Neuronal stem cell (in vitro differentiated cells): ENCODE data around the gene TMEM200B. TPM values are rescaled to one million over a fixed set of nuclear protein-coding genes. Genes with fewer than 3 reads are reported as not detected.

ENCODE experiments used
- DNase-seq: peaks from one replicate; pipeline ENCODE4 v3.0.0-alpha.2; 2013; ENCODE audit warnings: low spot score
- H2AFZ ChIP-seq: one replicate; pipeline ENCODE4 v1.6.1; 2013; ENCODE audit warnings: mild to moderate bottlenecking, low read length, inconsistent platforms
- H2AK5ac ChIP-seq: 2 replicates; pipeline ENCODE4 v1.6.1; 2013; ENCODE audit warnings: low read depth, mild to moderate bottlenecking, inconsistent platforms, low read length, moderate library complexity, mixed read lengths
- H2BK120ac ChIP-seq: 2 replicates; pipeline ENCODE4 v1.6.1; 2013; ENCODE audit warnings: low read depth, mild to moderate bottlenecking, inconsistent platforms, low read length, moderate library complexity, mixed read lengths
- H2BK12ac ChIP-seq: one replicate; pipeline ENCODE4 v1.6.1; 2013; ENCODE audit warnings: low read length, inconsistent platforms
- H2BK15ac ChIP-seq: 2 replicates; pipeline ENCODE4 v1.6.1; 2013; ENCODE audit warnings: mild to moderate bottlenecking, low read length, inconsistent platforms, mixed read lengths
- H2BK5ac ChIP-seq: one replicate; pipeline ENCODE4 v1.6.1; 2013; ENCODE audit warnings: inconsistent platforms, mild to moderate bottlenecking, low read length, moderate library complexity
- H3K14ac ChIP-seq: one replicate; pipeline ENCODE4 v1.6.1; 2013; ENCODE audit warnings: low read length, inconsistent platforms
- H3K18ac ChIP-seq: 2 replicates; pipeline ENCODE4 v1.6.1; 2013; ENCODE audit warnings: low read length, inconsistent platforms
- H3K23ac ChIP-seq: 2 replicates; pipeline ENCODE4 v1.6.1; 2013; ENCODE audit warnings: low read depth, mild to moderate bottlenecking, mixed read lengths, low read length, inconsistent platforms; ENCODE audit not compliant: poor library complexity
- H3K27ac ChIP-seq: replicated peaks from 3 replicates; pipeline ENCODE4 v1.5.1; 2013; ENCODE audit warnings: low read length, inconsistent platforms
- H3K27me3 ChIP-seq, 3 experiments: 2 replicates each; pipeline ENCODE4 v1.6.1; 2013; ENCODE audit warnings: low read length in 3 of 3, mild to moderate bottlenecking in 2 of 3, inconsistent platforms in 1 of 3, low read depth in 1 of 3, mixed read lengths in 1 of 3, moderate library complexity in 1 of 3; ENCODE audit not compliant: control insufficient read depth in 3 of 3, insufficient read depth in 3 of 3
- H3K36me3 ChIP-seq, 2 donors: replicated peaks in 1 of 2; 2 replicates each; pipeline ENCODE4 v1.6.1; 2013; ENCODE audit warnings: low read length in 2 of 2; ENCODE audit not compliant: control insufficient read depth in 2 of 2, insufficient read depth in 2 of 2
- H3K4ac ChIP-seq: 2 replicates; pipeline ENCODE4 v1.6.1; 2013; ENCODE audit warnings: inconsistent platforms, mild to moderate bottlenecking, low read length, moderate library complexity
- H3K4me1 ChIP-seq, 2 donors: 1 replicate in 1 of 2; 2 replicates in 1 of 2; pipeline ENCODE4 v1.6.1; 2013; ENCODE audit warnings: low read length in 2 of 2, low read depth in 1 of 2; ENCODE audit not compliant: control insufficient read depth in 2 of 2, insufficient read depth in 1 of 2
- H3K4me2 ChIP-seq: one replicate; pipeline ENCODE4 v1.6.1; 2013; ENCODE audit warnings: mild to moderate bottlenecking, low read length, inconsistent platforms; ENCODE audit not compliant: insufficient read depth, poor library complexity, severe bottlenecking
- H3K4me3 ChIP-seq, 2 donors: 2 replicates each; pipeline ENCODE4 v1.5.1; 2013; ENCODE audit warnings: low read length in 2 of 2, mild to moderate bottlenecking in 2 of 2, inconsistent platforms in 1 of 2, moderate library complexity in 1 of 2
- H3K79me1 ChIP-seq: one replicate; pipeline ENCODE4 v1.6.1; 2013; ENCODE audit warnings: low read depth, mild to moderate bottlenecking, inconsistent platforms, low read length, moderate library complexity
- H3K9ac ChIP-seq: one replicate; pipeline ENCODE4 v1.6.1; 2013; ENCODE audit warnings: mild to moderate bottlenecking, low read depth, low read length, inconsistent platforms; ENCODE audit not compliant: poor library complexity
- H3K9me3 ChIP-seq, 2 donors: replicated peaks in 1 of 2; 2 replicates each; pipeline versions ENCODE3 to v1.6.1; 2013; ENCODE audit warnings: low read length in 2 of 2, mild to moderate bottlenecking in 2 of 2, inconsistent platforms in 1 of 2, low read depth in 1 of 2, mixed read lengths in 1 of 2, moderate library complexity in 1 of 2; ENCODE audit not compliant: control insufficient read depth in 2 of 2, insufficient read depth in 1 of 2
- H4K8ac ChIP-seq: one replicate; pipeline ENCODE4 v1.6.1; 2013; ENCODE audit warnings: low read depth, mild to moderate bottlenecking, inconsistent platforms, low read length, moderate library complexity
- H4K91ac ChIP-seq: one replicate; pipeline ENCODE4 v1.6.1; 2013; ENCODE audit warnings: low read length, low read depth, mild to moderate bottlenecking, inconsistent platforms; ENCODE audit not compliant: poor library complexity
- WGBS, 2 donors: extraction: QIAGEN DNeasy Blood & Tissue Kit; methylation state at CpG; one replicate each; pipeline ENCODE4 v1.1.7; 2013; ENCODE audit warnings: missing lambda C conversion rate in 2 of 2, mixed read lengths in 1 of 2; ENCODE audit not compliant: insufficient read length in 2 of 2, insufficient replicate concordance in 1 of 2; ENCODE audit errors: extremely low coverage in 2 of 2; 5-methylcytosine and 5-hydroxymethylcytosine counted together
- small RNA-seq: library from polyadenylated mRNA; stranded (forward); fragments of <200 nt; extraction: miRNeasy Mini kit (QIAGEN cat#:217004); gene quantifications from one replicate; pipeline ENCODE3, GENCODE V24; 2013; ENCODE audit not compliant: insufficient read depth

Gene TMEM200B

GRCh38 chr1:29077155-29077554, 46.5 kb downstream of the TMEM200B start:
- H3K79me1 ChIP-seq: no peaks in the 10 kb centered on the region
- no peaks in the 10 kb centered on the region for H3K9me3 ChIP-seq
- H3K36me3 ChIP-seq: peaks cover 0 to 38% of the 10 kb centered on the region in 2 donors
- H3K27me3 ChIP-seq: no peaks in the 10 kb centered on the region
- no CpG with 5 or more reads among the region's 2 CpGs for WGBS, 2 donors
- no peak overlapping the region for H2AK5ac ChIP-seq
- no peak overlapping the region for H3K4me3 ChIP-seq
- H4K91ac ChIP-seq: no peak overlapping the region
- no peak overlapping the region for H3K4me2 ChIP-seq
- no peak for DNase-seq
- H4K8ac ChIP-seq: no peak overlapping the region
- no peak overlapping the region for H2BK15ac ChIP-seq
- no peak overlapping the region for H2AFZ ChIP-seq
- no peaks in the 10 kb centered on the region for H3K4me1 ChIP-seq
- no peak overlapping the region for H3K4ac ChIP-seq
- no peak overlapping the region for H2BK12ac ChIP-seq
- no peak overlapping the region for H3K18ac ChIP-seq
- H3K9ac ChIP-seq: no peak overlapping the region
- H2BK5ac ChIP-seq: no peak overlapping the region
- no peak overlapping the region for H3K23ac ChIP-seq
- H3K27ac ChIP-seq: no peak overlapping the region
- H2BK120ac ChIP-seq: no peak overlapping the region
- no peak overlapping the region for H3K14ac ChIP-seq

Small RNA genes within 50 kb of the gene (small RNA-seq; reads per million reads assigned to genes)
- gene RF02271: not detected
